Hippocampal formation (tissue), 2 donors: ENCODE results near the gene MYH9.
"Not testable (repeated sequence)": the region's sequence is repeated elsewhere in the genome, so short reads cannot be mapped to it uniquely, and the experiment has no call there.

Experiments
- DNase-seq, 2 donors: peaks; one replicate each; lab custom pipeline; 2025; lab: John Stamatoyannopoulos, UW

The MYH9 gene

GRCh38 chr22:36387959-36388726 is at the start of gene MYH9:
Gene MYH9 (minus strand): TSS chr22:36387967. CDS start chr22:36349236, 38,731 bp downstream.
- peak; percentile 99 to 100 for DNase-seq

GRCh38 chr22:36435516-36436415 is 48.0 kb upstream of the MYH9 start:
- no peak for DNase-seq

- DNase-seq: no peak
Measured at GRCh38 chr22:36433318-36434231, 45.8 kb upstream of the MYH9 start.

GRCh38 chr22:36432592-36433317 is 45.0 kb upstream of the MYH9 start:
- DNase-seq: no peak

GRCh38 chr22:36431977-36432376 is 44.2 kb upstream of the MYH9 start:
- DNase-seq: no peak

- DNase-seq: no peak
Measured at GRCh38 chr22:36430863-36431262, 43.1 kb upstream of the MYH9 start.

- DNase-seq: not testable (repeated sequence)
Measured at GRCh38 chr22:36427952-36428351, 40.2 kb upstream of the MYH9 start.

GRCh38 chr22:36425977-36426523 is 38.3 kb upstream of the MYH9 start:
- DNase-seq: no peak

- DNase-seq: no peak
Measured at GRCh38 chr22:36424901-36425579, 37.3 kb upstream of the MYH9 start.

- DNase-seq: not testable (repeated sequence)
Measured at GRCh38 chr22:36424466-36424865, 36.7 kb upstream of the MYH9 start.

- DNase-seq: no peak
Measured at GRCh38 chr22:36423461-36424404, 36.0 kb upstream of the MYH9 start.

GRCh38 chr22:36422287-36423014 is 34.7 kb upstream of the MYH9 start:
- DNase-seq: no peak

GRCh38 chr22:36419912-36420882 is 32.4 kb upstream of the MYH9 start:
- no peak for DNase-seq

GRCh38 chr22:36419177-36419911 is 31.6 kb upstream of the MYH9 start:
- peak; percentile 16 to 20 for DNase-seq

GRCh38 chr22:36417281-36417686 is 29.5 kb upstream of the MYH9 start:
- no peak for DNase-seq

- DNase-seq: no peak
Measured at GRCh38 chr22:36415415-36416168, 27.8 kb upstream of the MYH9 start.
